ENCODE measurements around the gene RTP5. TPM values are rescaled to one million over a fixed set of nuclear protein-coding genes. Genes with fewer than 3 reads are reported as not detected.

The RTP5 gene
- total RNA-seq, 1 experiment from 2014 or later, result not detected

DNA sequence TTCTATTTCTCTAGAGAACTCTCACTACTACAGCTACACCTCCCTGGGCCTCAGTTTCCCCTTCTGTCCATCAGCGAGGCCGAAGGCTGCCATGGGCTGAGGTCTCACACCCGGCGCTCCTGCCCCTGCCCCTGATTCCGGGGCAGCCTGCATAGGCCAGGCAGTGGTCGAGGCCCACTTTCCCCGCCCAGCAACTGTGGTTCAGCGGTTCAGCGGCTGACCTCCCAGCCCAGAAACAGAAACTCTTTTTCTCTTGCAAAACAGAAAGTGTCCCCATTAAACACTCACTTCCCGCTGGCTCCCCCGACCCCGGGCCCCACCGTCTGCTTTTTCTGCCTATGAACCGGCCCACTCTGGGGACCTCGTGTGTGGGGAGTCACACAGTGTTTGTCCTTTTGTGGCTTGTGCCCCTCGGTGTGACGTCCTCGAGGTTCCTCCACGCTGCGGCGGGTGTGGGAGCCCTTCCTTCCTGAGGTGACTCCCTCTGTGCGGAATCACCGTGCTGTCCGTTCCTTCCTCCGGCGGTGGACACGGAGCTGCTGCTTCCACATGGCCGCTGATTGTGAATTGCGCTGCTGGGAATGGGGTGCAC lies 26.8 kb upstream of the RTP5 start:
- RAD21 ChIA-PET (ENCODE audit: low non-redundant PET in 1 of 2, low total read pairs in 2 of 2, uncharacterized antibody in 2 of 2, unreplicated experiment in 2 of 2), result no interaction called here
- CTCF ChIA-PET, result no interaction called here
- TF ChIP-seq, protein P1, sequence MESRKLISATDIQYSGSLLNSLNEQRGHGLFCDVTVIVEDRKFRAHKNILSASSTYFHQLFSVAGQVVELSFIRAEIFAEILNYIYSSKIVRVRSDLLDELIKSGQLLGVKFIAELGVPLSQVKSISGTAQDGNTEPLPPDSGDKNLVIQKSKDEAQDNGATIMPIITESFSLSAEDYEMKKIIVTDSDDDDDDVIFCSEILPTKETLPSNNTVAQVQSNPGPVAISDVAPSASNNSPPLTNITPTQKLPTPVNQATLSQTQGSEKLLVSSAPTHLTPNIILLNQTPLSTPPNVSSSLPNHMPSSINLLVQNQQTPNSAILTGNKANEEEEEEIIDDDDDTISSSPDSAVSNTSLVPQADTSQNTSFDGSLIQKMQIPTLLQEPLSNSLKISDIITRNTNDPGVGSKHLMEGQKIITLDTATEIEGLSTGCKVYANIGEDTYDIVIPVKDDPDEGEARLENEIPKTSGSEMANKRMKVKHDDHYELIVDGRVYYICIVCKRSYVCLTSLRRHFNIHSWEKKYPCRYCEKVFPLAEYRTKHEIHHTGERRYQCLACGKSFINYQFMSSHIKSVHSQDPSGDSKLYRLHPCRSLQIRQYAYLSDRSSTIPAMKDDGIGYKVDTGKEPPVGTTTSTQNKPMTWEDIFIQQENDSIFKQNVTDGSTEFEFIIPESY (IDR thresholded peaks at IDR 0.05; ENCODE audit: extremely low read depth, insufficient replicate concordance, low read length), result no peak
- TF ChIP-seq CBX3 (IDR thresholded peaks at IDR 0.05; ENCODE audit: low read depth) (no peak), TCF7L2 (IDR thresholded peaks at IDR 0.05; ENCODE audit: borderline replicate concordance, extremely low read depth, insufficient read depth, insufficient read length) (no peak), YY1 (IDR thresholded peaks at IDR 0.05; ENCODE audit: extremely low read depth, insufficient replicate concordance, low read depth, low read length) (no peak), FOSL1 (IDR thresholded peaks at IDR 0.05; ENCODE audit: low read depth) (no peak), JUND (IDR thresholded peaks at IDR 0.05) (no peak), SRF (IDR thresholded peaks at IDR 0.05; ENCODE audit: low read depth) (no peak), EZH2 (IDR thresholded peaks at IDR 0.05) (no peak), ZFX (IDR thresholded peaks at IDR 0.05) (no peak), EZH2phosphoT487 (IDR thresholded peaks at IDR 0.05; ENCODE audit: borderline replicate concordance) (no peak), CEBPB (IDR thresholded peaks at IDR 0.05; ENCODE audit: low read depth) (no peak), SP1 (IDR thresholded peaks at IDR 0.05; ENCODE audit: low read depth) (no peak)

More for the DNA sequence above, 26.8 kb upstream of the RTP5 start:
- Histone ChIP-seq H3K36me3 (ENCODE audit: control insufficient read depth in 1 of 2, insufficient read depth in 2 of 2, low read length in 2 of 2) (no peaks in the 10 kb centered on the region), H3K4me2 (ENCODE audit: low read length) (no peak overlapping the region), H4K20me1 (ENCODE audit: insufficient read depth) (no peaks in the 10 kb centered on the region), H3K27ac (ENCODE audit: low read depth, low read length) (no peak overlapping the region), H3K9me3 (ENCODE audit: control insufficient read depth in 1 of 2, insufficient read depth in 1 of 2, low read depth in 1 of 2, low read length in 2 of 2) (no peaks in the 10 kb centered on the region), H2AFZ (ENCODE audit: low read depth, low read length, poor library complexity, severe bottlenecking) (no peak overlapping the region), H3K9ac (ENCODE audit: low read length) (no peak overlapping the region), H3K79me2 (ENCODE audit: insufficient read depth, low read length) (no peaks in the 10 kb centered on the region), H3K4me1 (ENCODE audit: control insufficient read depth in 1 of 2, insufficient read depth in 2 of 2, low read length in 2 of 2) (peaks cover 10 to 14% of the 10 kb centered on the region in 2 experiments), H3K9me2 (ENCODE audit: insufficient read depth) (no peaks in the 10 kb centered on the region), H3K4me3 (replicated peaks in 1 of 2; ENCODE audit: low read depth in 1 of 2, low read length in 2 of 2) (no peak overlapping the region), H3K27me3 (ENCODE audit: insufficient read depth, low read length) (no peaks in the 10 kb centered on the region)
- intact Hi-C loops (cut with micrococcal nuclease), result no loop called here
- DNase-seq (ENCODE audit: low read depth, low spot score) (no peak), ATAC-seq (no peak)
- BruUV-seq (replicated peaks), result no TSS peak
- POLR2A ChIA-PET, result no interaction called here

Data from HCT116 (cell line).